G401.6 (cell line): ENCODE results near the gene PRKCB.
"Not testable (repeated sequence)": the region's sequence is repeated elsewhere in the genome, so short reads cannot be mapped to it uniquely, and the experiment has no call there.

Experiments used
- FAIRE-seq: peaks from 2 replicates; lab custom pipeline; 2012; peaks lifted over from hg19 to GRCh38; lab: Jason Lieb, UNC

Gene PRKCB

DNA sequence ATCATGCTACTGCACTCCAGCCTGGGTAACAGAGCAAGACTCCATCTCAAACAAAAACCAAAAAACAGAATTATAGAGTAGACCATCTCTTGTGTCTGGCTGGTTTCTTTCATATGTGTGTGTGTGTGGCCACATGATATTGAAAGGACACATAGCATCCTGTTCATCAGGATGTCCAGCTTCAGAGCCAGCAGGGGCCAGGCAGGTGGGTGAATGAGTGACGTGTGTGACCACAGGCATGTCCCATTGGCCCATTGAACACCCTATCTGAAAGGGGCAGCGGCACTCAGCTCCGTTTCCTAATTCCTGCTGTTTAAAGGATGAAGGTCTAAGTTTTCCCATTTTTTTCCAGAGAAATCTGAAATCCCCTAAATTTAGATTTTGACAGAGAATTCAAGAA, 174.2 kb downstream of the PRKCB start:
- no peak for FAIRE-seq

DNA sequence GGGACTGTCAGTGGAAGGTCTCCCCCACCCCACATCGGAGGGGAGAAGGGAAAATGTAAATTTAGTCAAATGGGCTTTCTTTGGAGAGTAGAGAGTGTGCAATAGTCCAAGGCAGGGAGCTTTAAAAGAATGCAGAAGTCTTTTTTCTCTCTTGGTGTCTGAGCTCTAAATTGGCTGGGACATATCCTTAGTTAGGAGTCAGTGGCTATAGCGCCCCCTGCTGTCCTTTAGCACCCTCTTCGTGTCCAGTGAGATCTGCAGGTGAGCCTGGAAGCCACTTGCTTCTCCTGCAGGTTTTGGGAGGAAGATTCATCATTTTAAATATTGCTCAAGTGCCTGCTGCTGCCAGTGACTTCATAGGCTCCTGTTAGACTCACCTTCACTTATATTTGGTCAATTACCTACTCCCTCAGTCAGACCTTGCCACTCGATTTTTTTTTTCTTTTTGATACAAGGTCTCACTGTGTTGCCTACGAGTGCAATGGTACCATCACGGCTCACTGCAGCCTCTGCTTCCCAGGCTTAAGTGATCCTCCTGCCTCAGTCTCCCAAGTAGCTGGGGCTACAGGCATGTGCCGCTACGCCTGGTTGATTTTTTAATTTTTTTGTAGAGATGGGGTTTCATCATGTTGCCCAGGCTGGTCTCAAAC, 174.8 kb downstream of the PRKCB start:
- FAIRE-seq, result no peak

DNA sequence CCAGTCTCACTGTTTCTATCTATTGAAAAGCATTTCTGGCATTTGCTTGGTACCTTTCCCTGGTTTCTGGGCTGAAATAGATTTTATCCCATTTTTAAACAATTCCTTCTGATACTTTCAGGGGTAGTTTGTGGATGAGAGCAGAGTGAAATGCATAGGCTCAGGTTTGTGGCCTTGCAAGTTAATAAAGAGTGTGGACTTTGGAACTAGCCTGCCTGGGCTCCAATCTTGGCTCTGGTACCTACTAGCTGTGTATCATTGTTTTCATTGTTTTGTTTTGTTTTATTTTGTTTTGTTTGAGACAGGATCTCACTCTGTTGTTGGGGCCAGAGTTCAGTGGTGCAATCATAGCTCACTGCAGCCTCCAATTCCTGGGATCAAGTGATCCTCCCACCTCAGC, 175.5 kb downstream of the PRKCB start:
- no peak for FAIRE-seq

DNA sequence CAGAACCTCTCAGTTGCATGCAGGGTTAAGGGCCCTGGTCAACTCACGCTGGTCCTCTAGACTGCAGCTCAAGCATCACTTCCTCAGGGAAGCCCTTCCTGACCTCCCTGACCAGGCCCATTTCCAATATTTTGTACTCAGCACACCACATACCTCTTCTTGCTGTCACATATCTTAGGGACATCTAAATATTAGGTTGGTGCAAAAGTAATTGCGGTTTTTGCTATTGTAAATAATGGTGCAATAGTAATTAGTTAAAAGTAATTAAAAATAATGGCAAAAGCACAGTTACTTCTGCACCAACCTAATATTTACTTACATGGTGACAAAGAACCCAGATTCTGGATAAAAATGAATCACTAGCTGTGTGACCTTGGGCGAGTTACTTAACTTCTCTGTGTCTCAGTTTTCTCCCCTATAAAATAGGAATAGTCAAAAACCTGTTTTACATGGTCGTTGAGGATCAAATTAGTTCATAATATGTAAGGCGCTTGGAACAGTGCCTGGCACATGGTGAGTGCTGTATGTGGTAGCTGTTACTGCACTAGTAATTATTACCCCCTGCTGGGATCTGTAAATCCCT, 177.4 kb downstream of the PRKCB start:
- no peak for FAIRE-seq

DNA sequence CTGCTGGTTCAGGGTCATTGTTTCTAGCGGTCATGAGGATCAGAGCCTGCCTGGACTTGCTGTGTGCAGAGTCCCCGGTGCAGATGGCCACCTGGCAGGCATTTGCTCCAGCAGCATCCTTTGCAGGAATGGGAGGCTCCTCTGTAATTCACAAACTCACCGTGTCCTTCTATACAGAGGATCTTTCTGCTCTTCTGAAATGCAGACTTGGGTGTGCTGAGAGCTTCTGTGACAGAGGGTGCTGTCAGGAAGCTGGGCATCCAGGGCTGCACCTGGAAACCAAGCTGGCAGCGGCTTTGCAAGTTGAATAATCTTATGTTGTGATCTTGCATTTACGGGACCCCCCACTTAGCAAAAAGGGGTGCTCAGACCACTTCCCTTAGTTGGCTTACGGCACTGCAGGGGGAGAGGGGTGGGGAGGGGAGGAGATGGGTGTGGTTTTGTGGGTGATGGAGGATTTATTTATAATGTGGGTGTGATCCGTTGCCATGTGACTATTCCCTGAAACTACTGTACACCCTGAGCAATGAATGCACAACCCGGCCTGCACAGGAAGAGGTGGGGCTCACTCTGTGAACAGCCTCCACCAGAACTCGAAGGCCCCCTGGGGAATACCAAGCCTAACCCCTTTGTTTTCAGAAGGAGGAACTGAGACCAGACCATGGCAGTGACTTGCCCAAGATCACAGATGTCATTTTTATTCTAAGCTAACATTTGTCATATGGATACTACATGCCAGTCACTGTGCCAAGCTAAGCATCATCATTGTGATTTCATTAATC, 178.3 kb downstream of the PRKCB start:
- FAIRE-seq, result no peak

DNA sequence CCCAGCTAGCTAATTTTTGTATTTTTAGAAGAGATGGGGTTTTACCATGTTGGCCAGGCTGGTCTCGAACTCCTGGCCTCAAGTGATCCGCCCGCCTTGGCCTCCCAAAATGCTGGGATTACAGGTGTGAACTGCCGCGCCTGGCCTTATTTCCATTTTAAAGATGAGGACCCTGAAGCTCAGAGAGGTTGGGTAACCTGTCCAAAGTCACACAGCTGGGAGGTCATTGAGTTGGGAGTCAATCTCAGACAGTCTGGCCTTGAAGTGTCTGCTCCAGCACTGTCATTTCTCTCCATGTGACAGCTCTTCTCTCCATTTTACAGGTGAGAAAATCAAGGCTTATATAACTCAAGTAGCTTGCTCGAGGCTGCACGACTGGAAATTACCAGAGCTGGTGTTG, 179.2 kb downstream of the PRKCB start:
- not testable (repeated sequence) for FAIRE-seq

DNA sequence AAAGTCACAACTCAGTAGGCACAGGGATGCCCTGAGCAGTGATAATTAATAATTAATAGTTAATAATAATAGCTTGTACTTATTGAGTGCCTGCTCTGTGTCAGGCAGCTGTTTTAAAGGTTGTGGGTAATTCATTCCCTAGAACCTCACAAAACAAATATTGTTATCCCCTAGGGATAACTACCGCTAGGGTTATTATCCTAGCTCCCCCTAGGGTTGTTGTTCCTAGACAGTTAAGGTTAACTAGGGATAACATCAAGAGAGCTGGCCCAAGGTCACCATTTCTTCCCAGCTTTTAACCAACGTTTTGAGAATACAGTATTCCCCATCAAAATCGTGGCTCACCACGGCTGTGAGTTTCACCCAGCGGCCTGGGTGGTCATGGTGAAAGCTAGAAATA, 180.1 kb downstream of the PRKCB start:
- no peak for FAIRE-seq

DNA sequence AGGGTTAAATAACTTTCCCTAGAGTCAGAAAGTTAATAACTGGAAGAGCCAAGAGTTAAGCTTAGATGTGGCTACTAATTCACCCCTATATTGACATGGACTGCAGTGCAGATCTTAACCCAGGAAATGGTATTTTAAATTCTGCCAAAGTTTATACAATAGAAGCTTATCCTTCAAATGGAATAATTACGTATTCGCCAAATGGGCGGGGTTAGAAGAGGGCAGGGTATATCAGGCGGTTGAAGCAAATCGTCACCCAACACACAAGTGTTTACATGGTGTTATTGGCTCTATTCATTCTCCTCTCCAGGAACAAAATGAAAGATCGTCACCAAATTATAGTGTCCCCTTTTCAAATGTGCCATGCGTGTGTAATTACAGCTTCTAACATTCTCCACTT, 182.7 kb downstream of the PRKCB start:
- FAIRE-seq, result no peak

DNA sequence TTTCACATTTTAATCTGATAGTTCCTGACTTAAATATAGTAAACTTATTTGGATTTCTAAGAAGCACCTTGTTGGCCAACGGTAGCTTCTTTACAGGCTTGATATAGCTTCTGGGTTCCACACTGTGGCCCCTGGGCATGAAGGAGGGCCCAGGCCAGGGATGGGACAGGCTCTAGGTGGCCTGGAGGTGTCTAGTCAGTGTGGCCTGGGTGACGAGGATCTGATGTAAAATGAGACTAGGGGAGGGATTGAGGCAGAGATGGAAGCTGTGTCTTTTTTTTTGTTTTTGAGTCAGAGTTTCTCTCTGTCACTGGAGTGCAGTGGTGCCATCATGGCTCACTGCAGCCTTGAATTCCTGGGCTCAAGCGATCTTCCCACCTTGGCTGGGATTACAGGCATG, 187.0 kb downstream of the PRKCB start:
- FAIRE-seq, result no peak

DNA sequence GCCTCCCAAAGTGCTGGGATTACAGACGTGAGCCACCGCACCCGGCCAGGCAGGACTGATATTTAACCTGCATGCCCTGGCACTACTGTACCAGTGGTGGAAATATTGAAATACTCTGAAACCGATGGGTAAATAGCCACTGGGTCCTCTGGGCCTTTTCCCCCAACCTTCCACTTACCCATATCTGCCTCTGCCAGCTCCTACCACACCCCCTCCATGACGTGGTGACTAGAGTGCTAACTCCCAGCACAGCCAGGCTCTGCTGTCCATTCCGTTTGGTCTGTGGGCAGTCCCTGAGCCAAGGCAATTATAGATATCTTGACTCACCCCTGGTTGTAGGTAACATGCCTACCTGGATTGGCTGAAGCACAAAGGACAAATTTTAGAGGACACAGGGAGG, 187.8 kb downstream of the PRKCB start:
- no peak for FAIRE-seq

DNA sequence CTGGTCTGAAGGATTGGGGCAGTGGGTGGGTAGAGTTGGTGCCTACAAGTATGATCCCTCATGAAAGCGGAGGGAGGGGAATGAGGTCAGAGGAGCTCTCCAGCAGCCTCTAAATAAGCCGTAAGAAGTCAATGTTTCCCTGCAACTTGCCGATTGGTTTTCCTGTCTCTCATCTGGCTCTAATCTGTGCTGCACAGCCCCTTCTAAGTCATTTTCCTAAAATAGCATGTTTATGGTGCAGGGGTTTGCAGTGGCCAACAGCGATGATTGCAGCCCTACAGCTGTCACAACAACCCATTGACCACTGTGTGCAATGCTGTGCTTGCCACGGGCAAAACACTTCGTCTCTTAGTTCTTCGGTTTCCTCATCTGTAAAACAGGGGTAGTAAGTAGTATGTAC, 189.2 kb downstream of the PRKCB start:
- no peak for FAIRE-seq

DNA sequence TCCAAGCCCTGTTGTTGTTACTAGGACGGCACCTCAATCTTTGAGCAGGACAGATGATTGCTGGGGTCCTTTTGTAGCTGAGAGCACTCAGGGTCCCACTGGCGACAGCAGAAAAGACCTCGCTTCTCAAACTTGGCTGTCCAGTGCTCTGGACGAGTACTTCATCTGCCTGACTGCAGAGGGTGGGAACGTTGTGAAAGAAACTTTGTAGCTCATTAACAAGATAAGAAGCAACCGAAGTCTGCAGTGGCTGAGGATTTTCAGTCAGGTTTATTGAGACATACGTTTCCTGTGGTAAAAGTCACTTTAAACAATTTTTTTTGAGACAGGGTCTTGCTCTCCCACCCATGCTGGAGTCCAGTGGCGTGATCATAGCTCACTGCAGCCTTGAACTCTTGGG, 191.7 kb downstream of the PRKCB start:
- FAIRE-seq, result no peak

DNA sequence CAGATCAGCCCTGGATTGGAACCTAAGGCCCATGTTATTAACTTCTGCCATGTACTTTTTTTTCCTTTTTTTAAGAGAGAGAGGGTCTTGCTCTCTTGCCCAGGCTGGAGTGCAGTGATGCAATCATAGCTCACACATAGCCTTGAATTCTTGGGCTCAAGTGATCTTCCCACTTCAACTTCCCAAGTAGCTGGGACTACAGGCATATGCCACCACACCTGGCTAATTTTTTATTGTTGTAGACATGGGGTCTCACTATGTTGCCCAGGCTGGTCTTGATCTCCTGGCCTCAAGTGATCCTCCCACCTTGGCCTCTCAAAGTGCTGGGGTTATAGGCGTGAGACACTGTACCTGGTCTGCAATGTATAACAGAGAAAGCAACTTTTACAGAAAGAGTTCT, 194.1 kb downstream of the PRKCB start:
- not testable (repeated sequence) for FAIRE-seq

DNA sequence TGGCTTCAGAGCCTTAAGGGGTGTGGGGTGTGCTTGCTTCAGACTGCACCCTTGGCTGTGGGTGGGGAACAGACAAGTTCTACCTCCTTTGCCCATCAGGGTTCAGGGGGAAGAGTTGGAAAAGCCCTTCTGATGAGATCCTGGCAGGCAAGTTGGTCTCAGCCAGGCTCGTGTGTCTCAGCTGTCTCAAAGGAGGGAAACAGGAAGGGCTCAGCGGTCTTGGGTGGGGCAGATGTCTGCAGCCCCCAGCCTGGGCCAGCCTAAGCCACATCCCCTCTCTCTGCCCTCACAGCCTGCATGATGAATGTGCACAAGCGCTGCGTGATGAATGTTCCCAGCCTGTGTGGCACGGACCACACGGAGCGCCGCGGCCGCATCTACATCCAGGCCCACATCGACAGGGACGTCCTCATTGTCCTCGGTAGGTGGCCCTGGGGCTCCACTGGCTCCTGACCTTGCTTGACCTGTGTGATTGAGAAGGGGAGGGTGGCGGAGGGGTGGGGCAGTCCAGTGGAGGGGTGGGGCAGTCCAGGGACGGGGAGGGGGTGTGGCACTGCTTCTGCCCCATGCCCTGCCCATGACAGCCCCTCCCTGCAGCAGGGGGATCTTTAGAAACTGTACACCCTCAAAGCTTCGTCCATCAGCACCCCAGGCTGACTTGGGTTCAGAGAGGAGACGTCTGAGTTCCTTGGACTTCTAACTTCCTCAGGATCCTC, 199.5 kb downstream of the PRKCB start:
- no peak for FAIRE-seq

DNA sequence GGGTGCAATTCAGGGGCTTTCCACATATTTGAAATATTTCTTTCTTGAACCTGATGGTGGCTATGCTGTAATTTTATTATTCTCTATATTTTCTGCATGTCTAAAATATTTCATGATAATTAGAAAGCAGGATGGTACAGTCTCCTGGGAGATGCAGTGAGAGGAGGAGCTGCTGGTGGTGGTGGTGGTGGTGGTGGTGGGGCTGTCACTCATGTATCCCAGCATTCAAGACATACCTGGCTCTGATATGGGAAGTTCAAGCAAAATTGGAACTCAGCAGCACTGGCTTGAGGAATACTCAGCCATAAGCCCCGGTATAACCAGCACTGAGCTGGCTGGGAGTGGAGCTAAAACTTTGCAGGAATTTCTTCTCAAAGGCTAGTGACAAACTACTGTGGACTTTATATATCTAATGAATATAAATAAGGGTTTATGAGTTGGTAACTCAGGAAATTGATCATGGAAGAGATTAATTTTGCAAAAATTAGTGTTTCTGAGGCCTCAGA, 200.3 kb downstream of the PRKCB start:
- FAIRE-seq, result no peak

DNA sequence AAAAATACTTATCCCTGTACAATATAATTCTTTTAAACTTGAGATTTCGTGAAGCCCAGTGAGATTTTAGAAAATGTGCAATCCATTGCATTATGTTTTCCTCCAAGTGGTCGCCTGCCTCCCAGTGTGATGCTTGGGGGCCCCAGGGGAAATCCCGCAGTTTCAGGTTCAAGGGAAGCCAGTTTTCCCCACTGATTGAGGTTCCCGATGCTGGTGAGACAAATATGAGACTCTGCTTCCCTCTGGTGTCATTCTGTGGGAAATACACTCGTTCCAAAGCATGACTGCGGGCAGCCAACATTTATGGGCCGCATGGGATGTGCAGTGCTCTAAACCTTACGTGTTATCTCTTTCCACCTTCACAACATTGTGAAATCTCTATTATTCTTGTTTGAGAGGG, 200.8 kb downstream of the PRKCB start:
- no peak for FAIRE-seq

DNA sequence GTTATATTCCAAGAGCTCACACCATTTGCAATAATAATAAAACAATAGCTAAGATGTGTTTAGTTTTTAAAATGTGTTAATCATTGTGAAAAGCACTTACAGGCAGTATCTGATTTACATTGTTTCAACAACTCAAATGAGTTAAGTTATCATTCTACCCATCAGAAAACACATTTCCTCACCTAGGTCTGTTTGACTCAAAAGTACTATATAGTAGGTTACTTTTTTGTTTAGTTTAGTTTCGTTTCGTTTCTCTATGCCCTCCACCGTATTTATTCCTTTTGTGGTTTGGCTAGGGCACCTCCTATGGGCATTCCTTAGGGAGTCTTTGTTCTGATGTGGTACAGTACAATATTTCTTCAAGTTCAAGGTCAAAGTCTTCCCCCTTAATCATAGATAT, 201.6 kb downstream of the PRKCB start:
- FAIRE-seq, result no peak

DNA sequence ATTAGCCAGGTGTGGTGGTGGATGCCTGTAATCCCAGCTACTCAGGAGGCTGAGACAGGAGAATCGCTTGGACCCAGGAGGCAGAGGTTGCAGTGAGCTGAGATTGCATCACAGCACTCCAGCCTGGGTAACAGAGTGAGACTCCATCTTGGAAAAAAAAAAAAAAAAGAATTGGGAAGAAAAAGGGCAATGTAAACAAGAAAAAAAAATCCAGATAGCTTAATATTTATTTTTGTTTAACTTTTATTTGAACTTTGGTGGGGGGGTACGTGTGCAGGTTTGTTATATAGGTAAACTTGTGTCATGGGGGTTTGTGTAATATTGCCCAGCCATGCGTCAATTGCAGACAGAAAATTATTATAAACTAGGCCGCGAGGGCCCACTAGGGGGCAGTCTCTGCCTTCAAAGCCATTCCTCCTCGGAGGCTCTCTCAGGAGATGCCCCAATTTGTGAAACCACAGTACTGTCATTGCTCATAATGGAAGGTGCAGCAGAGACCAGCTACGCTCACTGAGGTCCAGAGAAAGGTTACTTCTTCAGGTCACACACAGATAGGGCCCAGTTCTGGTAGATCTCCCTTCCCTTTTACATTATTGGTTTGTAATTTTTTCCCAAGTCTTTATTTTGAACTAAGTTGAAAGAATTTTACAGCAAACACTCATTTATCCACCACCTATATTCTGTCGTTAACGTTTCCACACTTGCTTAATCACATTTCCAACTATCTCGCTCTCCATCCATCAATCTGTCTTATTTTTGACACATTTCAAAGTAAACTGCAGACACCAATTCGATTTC, 206.2 kb downstream of the PRKCB start:
- peak; percentile 3 for FAIRE-seq

DNA sequence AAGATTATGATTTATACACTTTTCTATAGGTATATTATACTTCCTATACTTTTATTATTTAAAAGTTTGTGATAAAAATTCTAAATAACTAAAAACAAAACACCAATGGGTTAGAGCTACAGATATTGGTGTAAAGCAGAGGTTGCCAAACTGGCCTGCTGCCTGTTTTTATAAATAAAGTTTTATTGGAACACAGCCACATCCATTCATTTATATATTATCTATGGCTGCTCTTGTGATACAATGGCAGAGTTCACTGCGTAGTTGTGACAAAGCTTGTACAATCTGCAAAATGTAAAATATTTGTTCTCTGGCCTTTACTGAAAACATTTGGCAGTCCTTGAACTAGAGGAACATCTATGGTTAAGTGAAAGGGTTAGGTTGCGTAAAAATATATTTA, 208.7 kb downstream of the PRKCB start:
- no peak for FAIRE-seq

DNA sequence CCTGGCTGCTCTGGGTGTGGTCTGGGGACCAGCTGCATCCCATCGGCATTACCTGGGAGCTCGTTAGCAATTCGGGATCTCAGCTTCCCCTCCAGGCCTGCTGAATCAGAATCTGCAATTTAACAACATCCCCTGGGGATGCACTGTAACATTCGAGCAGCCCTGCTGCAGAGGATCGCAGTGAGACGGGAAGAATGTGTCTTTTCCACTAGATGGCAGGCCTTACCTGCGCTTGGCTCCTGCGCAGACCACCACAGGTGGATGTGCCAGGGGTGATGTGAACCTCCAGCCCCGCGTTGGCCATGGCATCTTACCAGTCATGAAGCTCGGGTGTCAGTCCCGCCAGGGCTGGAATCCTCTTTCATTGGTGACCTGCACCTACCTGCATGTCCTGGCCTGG, 209.9 kb downstream of the PRKCB start:
- FAIRE-seq, result no peak

DNA sequence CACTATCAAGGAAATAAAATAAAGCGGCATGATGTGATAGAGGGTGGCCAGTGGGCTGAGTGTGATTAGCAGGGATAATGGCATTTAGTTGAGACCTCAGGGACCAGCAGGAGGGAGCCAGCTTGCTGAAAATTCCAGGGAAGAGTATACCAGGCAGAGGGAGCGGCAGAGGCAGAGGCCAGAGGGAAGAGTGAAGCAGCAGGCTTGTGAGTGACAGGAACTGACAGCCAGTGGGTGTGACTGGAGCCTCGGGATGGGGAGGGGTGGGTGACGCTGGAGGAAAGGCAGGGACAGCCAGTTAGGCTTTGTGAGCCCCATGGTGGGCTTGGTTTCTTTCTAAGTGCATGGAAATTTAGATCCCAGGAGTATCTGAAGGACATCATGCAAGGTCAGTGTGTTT, 210.7 kb downstream of the PRKCB start:
- no peak for FAIRE-seq

DNA sequence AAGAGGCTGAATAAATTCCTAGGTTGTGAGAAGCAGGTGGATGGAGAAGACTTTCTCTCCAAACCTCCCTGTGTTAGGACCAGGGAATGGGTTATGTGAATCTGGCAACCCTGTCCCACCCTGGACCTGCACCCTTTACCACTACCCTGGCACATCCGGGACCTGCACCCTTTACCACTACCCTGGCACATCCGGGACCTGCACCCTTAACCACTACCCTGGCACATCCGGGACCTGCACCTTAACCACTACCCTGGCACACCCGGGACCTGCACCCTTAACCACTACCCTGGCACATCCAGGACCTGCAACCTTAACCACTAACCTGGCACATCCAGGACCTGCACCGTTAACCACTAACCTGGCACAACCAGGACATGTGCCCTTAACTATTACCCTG, 213.3 kb downstream of the PRKCB start:
- no peak for FAIRE-seq
